ENCODE measurements around the gene NCAM1.
A peak's percentile ranks its signal among the peaks of the same experiment; 100 is the strongest.

The NCAM1 gene

DNA sequence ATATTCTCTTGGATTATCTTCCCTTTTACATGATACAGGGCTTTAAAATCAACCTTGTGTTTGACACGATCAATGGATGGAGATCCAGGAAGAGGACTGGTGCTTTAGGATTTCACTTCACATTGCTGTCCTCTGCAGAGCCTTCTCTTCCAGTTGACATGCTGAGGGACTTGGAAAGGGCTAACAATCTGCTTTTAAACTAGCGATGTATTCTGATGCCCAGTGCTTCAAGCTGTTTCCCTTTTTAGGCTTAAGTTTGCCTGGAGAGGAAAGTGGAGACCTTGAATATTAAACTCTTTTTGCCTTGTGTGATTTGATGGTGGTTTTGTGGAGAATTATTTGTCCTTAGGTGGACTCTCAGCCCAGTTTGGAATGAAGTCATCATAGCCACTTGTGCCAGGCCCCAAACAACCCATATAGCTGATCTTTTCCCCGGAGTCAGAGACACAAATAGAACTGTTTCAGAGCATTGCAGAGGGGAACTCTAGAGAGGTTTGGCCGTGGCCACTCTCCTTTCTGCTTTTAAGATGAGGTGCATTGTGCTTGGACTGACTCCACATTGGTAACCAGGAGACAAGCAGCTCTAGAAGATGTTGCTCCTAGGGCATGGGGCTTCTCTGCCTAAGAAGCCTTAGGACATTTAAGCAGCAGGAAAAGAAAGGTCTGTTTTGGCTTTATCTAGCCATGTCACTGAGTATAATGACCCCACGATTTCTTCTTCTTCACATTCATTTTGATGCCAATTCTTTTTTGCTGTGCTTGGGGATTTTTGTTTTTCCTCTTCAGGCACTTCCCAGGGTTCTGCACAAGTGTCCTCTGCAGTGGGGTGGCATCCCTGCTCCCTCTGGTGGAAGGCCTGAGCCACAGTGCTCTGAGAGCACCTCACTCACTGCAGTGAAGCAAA lies 152.8 kb downstream of the NCAM1 start:
- no peak overlapping the region for H3K9ac ChIP-seq (ENCODE audit: low read length)
- no peaks in the 10 kb centered on the region; the same call in 1 of the 2 replicates for H3K4me1 ChIP-seq (ENCODE audit: control insufficient read depth, insufficient read depth, low read length)
- H3K27ac ChIP-seq (ENCODE audit: low read depth, low read length), result no peak overlapping the region
- no peaks in the 10 kb centered on the region for H3K27me3 ChIP-seq (ENCODE audit: control insufficient read depth, insufficient read depth, low read length)
- H3K4me3 ChIP-seq (ENCODE audit: low read depth, low read length), result no peak overlapping the region
- H3K9me3 ChIP-seq (ENCODE audit: control insufficient read depth, insufficient read depth, low read depth, low read length), result no peaks in the 10 kb centered on the region
- H3K36me3 ChIP-seq (ENCODE audit: control insufficient read depth, insufficient read depth, low read length), result no peaks in the 10 kb centered on the region

DNA sequence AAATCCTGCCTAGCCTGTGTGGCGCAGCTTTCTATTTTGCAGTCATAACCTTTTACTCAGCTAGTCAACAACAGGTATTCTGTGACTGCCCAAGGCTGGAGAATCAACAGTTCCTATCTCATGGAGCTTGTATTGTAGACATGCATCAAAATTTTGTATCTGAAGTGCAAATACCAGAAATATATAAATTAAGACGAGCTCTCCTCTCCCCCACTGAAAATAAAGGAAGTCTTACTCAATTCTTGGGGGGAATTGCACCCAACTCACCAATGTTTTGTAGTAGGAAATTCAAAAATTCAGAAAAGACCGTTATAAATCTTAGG lies 153.4 kb downstream of the NCAM1 start:
- Histone ChIP-seq H3K9me3 (ENCODE audit: control insufficient read depth, insufficient read depth, low read depth, low read length) (no peaks in the 10 kb centered on the region), H3K9ac (ENCODE audit: low read length) (no peak overlapping the region), H3K4me3 (ENCODE audit: low read depth, low read length) (no peak overlapping the region)

DNA sequence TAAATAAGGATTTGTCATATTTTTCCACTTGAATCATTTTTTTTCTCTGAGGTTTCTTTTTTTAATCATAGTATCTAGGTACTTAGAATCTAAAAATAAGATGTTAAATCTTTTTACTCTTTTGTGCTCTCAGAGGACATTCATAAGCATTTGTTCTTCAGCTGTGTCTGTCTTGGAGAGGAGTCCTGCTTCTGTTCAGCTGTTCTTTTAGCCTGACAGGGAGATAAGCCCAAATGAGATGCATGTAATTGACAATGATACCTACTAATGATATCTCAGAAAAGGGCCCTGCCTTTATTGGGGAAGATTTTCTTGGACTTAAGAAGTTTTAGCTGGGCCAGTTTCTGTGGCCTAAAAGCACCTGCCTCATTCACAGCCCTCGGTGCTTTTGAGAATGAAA lies 156.9 kb downstream of the NCAM1 start:
- Histone ChIP-seq H3K4me1 (ENCODE audit: control insufficient read depth, insufficient read depth, low read length) (peaks cover 14% of the 10 kb centered on the region; the same call in 1 of the 2 replicates), H3K9me3 (ENCODE audit: control insufficient read depth, insufficient read depth, low read depth, low read length) (no peaks in the 10 kb centered on the region), H3K36me3 (ENCODE audit: control insufficient read depth, insufficient read depth, low read length) (no peaks in the 10 kb centered on the region), H3K4me3 (ENCODE audit: low read depth, low read length) (no peak overlapping the region), H3K27ac (ENCODE audit: low read depth, low read length) (no peak overlapping the region), H3K9ac (ENCODE audit: low read length) (no peak overlapping the region), H3K27me3 (ENCODE audit: control insufficient read depth, insufficient read depth, low read length) (no peaks in the 10 kb centered on the region)

More for the DNA sequence above, 153.4 kb downstream of the NCAM1 start:
- no peaks in the 10 kb centered on the region for H3K36me3 ChIP-seq (ENCODE audit: control insufficient read depth, insufficient read depth, low read length)
- H3K27me3 ChIP-seq (ENCODE audit: control insufficient read depth, insufficient read depth, low read length), result no peaks in the 10 kb centered on the region
- H3K4me1 ChIP-seq (ENCODE audit: control insufficient read depth, insufficient read depth, low read length), result peaks cover 3% of the 10 kb centered on the region; the same call in 1 of the 2 replicates
- H3K27ac ChIP-seq (ENCODE audit: low read depth, low read length), result no peak overlapping the region

DNA sequence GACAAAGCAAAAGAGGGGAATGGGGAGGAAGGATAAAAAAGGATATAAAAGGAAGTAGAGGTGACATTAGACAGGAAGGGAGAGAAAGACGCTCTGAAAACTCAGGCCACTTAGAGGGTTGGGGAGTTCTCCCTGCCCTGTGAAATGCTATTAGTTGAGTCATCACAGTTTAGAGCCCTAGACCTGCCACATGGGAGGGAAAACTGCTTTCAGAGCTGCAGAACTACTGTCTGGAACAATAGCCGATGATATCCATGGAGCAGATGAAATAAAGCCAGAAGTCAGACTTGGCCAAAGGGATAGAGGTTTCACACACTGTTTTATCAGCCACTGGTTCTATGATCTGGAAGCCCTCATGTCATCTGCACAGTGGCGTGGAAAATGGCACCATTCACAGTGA lies 157.9 kb downstream of the NCAM1 start:
- H3K4me1 ChIP-seq (ENCODE audit: control insufficient read depth, insufficient read depth, low read length), result peaks cover 14% of the 10 kb centered on the region; the same call in 1 of the 2 replicates
- no peak overlapping the region for H3K4me3 ChIP-seq (ENCODE audit: low read depth, low read length)
- no peaks in the 10 kb centered on the region for H3K27me3 ChIP-seq (ENCODE audit: control insufficient read depth, insufficient read depth, low read length)
- no peak overlapping the region for H3K27ac ChIP-seq (ENCODE audit: low read depth, low read length)
- no peak overlapping the region for H3K9ac ChIP-seq (ENCODE audit: low read length)
- H3K36me3 ChIP-seq (ENCODE audit: control insufficient read depth, insufficient read depth, low read length), result no peaks in the 10 kb centered on the region
- H3K9me3 ChIP-seq (ENCODE audit: control insufficient read depth, insufficient read depth, low read depth, low read length), result no peaks in the 10 kb centered on the region

DNA sequence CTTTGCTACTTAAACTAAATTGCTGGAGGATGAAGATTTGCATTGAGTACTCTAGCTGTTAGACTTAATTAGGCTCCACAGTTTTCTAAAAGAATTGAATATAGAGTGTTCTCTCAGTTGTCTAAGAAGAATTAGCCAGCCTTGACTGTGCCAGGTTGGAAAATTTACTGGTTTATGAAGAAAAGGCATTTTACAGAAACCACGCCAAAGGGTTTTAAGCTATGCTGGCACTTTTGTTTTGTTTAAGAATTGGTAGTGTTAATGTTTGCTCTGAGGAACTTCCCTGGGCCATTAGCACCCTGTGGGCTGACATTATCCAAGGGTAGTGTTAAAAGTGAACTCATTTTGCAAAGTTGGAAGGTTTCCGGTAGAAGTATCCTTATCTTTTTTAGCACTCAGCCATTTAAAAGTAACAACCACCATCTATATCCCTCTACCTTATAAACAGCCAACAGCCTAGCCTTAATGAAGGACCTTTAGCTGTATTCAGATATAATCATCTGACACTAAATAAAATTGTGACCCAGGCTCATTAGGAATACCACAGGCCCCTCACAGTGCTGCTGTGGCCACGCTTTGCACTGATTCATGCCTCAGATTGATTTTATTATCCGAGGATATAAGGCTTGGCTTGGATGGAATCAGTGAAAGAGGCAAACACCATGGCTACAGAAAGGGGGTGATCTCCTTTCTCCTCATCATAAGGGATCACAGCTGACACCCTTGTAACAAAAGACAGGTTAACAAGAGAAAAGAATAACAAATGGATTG lies 158.9 kb downstream of the NCAM1 start:
- H3K4me1 ChIP-seq (ENCODE audit: control insufficient read depth, insufficient read depth, low read length), result peaks cover 14% of the 10 kb centered on the region; the same call in 1 of the 2 replicates
- no peak overlapping the region for H3K27ac ChIP-seq (ENCODE audit: low read depth, low read length)
- no peaks in the 10 kb centered on the region for H3K27me3 ChIP-seq (ENCODE audit: control insufficient read depth, insufficient read depth, low read length)
- H3K4me3 ChIP-seq (ENCODE audit: low read depth, low read length), result no peak overlapping the region
- no peaks in the 10 kb centered on the region for H3K36me3 ChIP-seq (ENCODE audit: control insufficient read depth, insufficient read depth, low read length)
- H3K9me3 ChIP-seq (ENCODE audit: control insufficient read depth, insufficient read depth, low read depth, low read length), result no peaks in the 10 kb centered on the region
- no peak overlapping the region for H3K9ac ChIP-seq (ENCODE audit: low read length)

DNA sequence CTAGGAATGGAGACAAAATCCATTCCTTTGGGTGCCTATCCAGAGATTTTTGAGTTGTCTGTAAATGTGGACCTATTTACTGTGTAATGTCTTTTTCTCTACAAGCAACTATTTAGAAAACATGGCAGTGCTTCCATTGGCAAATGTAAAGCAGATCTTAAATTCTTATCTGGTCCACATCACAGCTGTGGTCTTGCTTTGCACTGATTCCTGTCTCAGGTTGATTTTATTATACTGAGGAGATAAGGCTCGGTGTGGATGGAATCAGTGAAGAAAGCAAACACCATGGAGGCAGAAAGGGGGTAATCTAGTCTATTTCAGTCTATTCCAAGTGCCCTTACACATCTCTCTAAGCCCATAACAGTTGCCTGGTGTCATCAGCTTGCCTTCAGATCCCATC lies 160.5 kb downstream of the NCAM1 start:
- Histone ChIP-seq H3K27ac (ENCODE audit: low read depth, low read length) (no peak overlapping the region), H3K9ac (ENCODE audit: low read length) (peak overlapping the region; percentile 19), H3K27me3 (ENCODE audit: control insufficient read depth, insufficient read depth, low read length) (no peaks in the 10 kb centered on the region), H3K4me3 (ENCODE audit: low read depth, low read length) (no peak overlapping the region), H3K9me3 (ENCODE audit: control insufficient read depth, insufficient read depth, low read depth, low read length) (no peaks in the 10 kb centered on the region), H3K4me1 (ENCODE audit: control insufficient read depth, insufficient read depth, low read length) (peaks cover 14% of the 10 kb centered on the region; the same call in 1 of the 2 replicates), H3K36me3 (ENCODE audit: control insufficient read depth, insufficient read depth, low read length) (no peaks in the 10 kb centered on the region)

DNA sequence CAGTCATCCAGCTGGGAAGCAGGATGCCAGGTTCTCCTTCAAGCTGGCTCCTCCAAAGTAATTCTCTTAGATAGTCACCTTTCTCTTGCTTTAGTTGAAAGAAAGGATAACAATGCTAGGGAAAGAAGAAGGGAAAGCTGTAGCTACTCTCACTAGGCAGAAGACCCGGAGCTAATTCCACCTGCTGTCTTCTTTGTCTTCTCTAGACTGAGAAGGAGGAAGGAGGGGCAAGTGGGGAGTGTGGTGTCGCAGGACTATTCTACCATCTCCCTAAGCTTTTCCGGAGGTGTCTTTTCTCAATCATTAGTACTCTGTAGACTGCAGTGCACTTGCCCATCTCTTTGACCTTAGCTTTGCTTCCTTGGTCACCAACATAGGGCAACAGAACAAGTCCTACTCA lies 162.8 kb downstream of the NCAM1 start:
- H3K9me3 ChIP-seq (ENCODE audit: control insufficient read depth, insufficient read depth, low read depth, low read length), result no peaks in the 10 kb centered on the region
- no peak overlapping the region for H3K27ac ChIP-seq (ENCODE audit: low read depth, low read length)
- H3K27me3 ChIP-seq (ENCODE audit: control insufficient read depth, insufficient read depth, low read length), result no peaks in the 10 kb centered on the region
- H3K36me3 ChIP-seq (ENCODE audit: control insufficient read depth, insufficient read depth, low read length), result no peaks in the 10 kb centered on the region
- H3K4me1 ChIP-seq (ENCODE audit: control insufficient read depth, insufficient read depth, low read length), result peaks cover 14% of the 10 kb centered on the region; the same call in 1 of the 2 replicates
- H3K9ac ChIP-seq (ENCODE audit: low read length), result no peak overlapping the region
- no peak overlapping the region for H3K4me3 ChIP-seq (ENCODE audit: low read depth, low read length)

DNA sequence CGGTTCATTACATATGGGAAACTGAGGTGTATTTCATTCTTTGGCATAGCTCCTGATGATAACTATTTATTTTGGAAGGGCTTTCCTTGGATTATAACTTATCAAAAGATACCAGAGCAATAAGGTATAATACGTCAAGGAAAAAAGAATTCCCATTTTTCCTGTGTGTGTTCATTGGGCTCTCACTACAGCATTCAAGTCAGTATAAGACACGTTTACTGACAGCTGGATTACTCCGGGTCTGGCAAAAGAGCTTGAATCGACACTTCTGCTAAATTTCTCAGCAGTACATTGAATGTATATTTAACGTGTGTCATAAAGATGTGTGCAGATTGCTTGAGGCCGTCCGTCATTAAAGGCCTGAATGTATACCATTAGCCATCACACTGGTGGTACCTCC lies 163.4 kb downstream of the NCAM1 start:
- H3K9ac ChIP-seq (ENCODE audit: low read length), result no peak overlapping the region
- no peaks in the 10 kb centered on the region for H3K9me3 ChIP-seq (ENCODE audit: control insufficient read depth, insufficient read depth, low read depth, low read length)
- peaks cover 10% of the 10 kb centered on the region; the same call in 1 of the 2 replicates for H3K4me1 ChIP-seq (ENCODE audit: control insufficient read depth, insufficient read depth, low read length)
- H3K4me3 ChIP-seq (ENCODE audit: low read depth, low read length), result no peak overlapping the region
- no peaks in the 10 kb centered on the region for H3K27me3 ChIP-seq (ENCODE audit: control insufficient read depth, insufficient read depth, low read length)
- no peaks in the 10 kb centered on the region for H3K36me3 ChIP-seq (ENCODE audit: control insufficient read depth, insufficient read depth, low read length)
- no peak overlapping the region for H3K27ac ChIP-seq (ENCODE audit: low read depth, low read length)

DNA sequence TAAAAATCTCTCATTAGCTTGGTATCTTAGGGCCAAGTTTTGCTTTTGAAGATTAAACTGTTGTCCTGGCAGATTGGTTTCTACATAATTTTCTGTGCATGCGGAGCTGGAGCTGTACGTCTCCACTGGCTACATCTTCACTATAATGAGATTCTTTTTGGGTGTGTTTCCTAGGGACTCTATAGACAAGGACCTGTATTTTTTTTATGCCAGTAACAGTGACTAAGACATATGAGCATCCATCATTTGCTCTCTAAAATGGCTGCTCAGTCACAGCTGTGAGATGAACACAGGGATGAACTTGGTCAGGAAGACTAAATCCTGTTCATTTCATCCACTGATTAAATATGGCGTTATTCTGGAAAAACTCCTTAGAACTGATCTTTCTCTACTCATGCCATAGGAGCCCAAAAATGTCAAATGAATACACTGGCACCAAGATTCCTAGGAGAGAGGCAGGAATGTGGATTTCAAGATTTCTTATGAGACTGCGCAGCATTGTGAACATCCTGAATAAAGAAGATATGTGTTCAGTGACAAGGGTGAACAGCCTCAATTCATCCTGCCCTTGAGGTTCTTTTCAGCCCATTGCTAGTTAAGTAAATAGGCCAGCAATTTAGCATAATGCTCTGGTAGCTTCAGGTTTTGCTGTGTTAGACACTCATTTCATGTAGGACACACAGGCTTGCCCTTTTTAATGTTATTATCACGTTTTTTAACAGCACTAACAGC lies 168.2 kb downstream of the NCAM1 start:
- Histone ChIP-seq H3K36me3 (ENCODE audit: control insufficient read depth, insufficient read depth, low read length) (no peaks in the 10 kb centered on the region), H3K27me3 (ENCODE audit: control insufficient read depth, insufficient read depth, low read length) (no peaks in the 10 kb centered on the region), H3K9ac (ENCODE audit: low read length) (no peak overlapping the region), H3K27ac (ENCODE audit: low read depth, low read length) (no peak overlapping the region), H3K4me3 (ENCODE audit: low read depth, low read length) (no peak overlapping the region), H3K9me3 (ENCODE audit: control insufficient read depth, insufficient read depth, low read depth, low read length) (no peaks in the 10 kb centered on the region), H3K4me1 (ENCODE audit: control insufficient read depth, insufficient read depth, low read length) (no peaks in the 10 kb centered on the region)

DNA sequence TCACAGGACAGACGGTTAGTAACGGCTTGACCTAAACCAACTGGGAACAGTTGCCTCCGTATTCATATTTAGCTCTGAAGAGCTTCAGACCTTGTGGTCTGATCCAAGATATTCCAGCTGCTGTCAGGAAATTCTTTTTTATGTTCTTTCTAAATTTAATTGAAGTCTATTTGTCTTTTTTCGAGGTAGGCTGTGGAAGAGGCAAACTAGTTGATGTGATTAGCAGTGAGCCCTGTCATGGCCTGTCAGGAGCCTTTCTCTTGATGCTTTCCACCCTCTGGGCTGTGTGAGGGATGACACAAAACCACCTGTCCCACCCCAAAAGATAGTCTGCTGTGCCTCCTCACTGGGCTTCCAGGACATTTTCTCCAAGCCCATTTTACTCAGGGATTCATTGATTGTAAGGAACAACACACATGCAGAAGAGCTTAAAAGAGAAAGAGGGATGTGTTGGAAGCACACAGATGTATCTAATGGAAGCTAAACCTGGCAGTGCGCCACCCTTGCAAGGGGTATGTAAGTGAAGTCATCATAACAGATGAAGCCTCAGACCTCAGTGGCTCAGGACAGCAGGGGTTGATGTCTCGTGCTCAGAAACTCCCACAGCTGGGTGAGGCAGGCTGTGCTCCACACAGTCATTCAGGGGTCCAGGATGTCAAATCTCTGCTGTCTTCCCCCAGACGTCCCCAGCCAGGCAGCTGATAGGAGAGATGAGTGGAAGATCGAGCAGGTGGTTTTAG lies 170.0 kb downstream of the NCAM1 start:
- no peaks in the 10 kb centered on the region for H3K9me3 ChIP-seq (ENCODE audit: control insufficient read depth, insufficient read depth, low read depth, low read length)
- no peak overlapping the region for H3K9ac ChIP-seq (ENCODE audit: low read length)
- no peaks in the 10 kb centered on the region for H3K27me3 ChIP-seq (ENCODE audit: control insufficient read depth, insufficient read depth, low read length)
- H3K36me3 ChIP-seq (ENCODE audit: control insufficient read depth, insufficient read depth, low read length), result no peaks in the 10 kb centered on the region
- no peaks in the 10 kb centered on the region for H3K4me1 ChIP-seq (ENCODE audit: control insufficient read depth, insufficient read depth, low read length)
- H3K4me3 ChIP-seq (ENCODE audit: low read depth, low read length), result no peak overlapping the region
- no peak overlapping the region for H3K27ac ChIP-seq (ENCODE audit: low read depth, low read length)
